GM12878 (cell line): Measurements from ENCODE around the gene SLC34A3. TPM values are rescaled to one million over a fixed set of nuclear protein-coding genes. Genes with fewer than 3 reads are reported as not detected.

ENCODE experiments used
- ATAC-seq: fragments of 200-7000 bp; cut with Tn5 transposase; 3 replicates; pipeline ENCODE4 v1.9.1; 2020; ENCODE audit warnings: mild to moderate bottlenecking, moderate library complexity
- BruUV-seq: library from RNA; stranded (reverse); fragments of 400-500 nt; replicated peaks from 2 replicates; lab custom pipeline; 2021; lab: Mats Ljungman, UMichigan
- CTCF ChIA-PET: fragments of 300-600 bp; sonication (Branson Sonifier 250); formaldehyde crosslinking; extraction: SDS; loops from one replicate; lab custom pipeline; 2021; ENCODE audit warnings: inconsistent platforms; lab: Yijun Ruan, JAX
- POLR2A ChIA-PET: fragments of 350-600 bp; formaldehyde crosslinking; extraction: SDS; loops from one replicate; lab custom pipeline; 2021; ENCODE audit warnings: inconsistent platforms; lab: Charles Lee
- RAD21 ChIA-PET: fragments of 300-600 bp; sonication (Branson Sonifier 250); formaldehyde crosslinking; loops from one replicate; lab custom pipeline; 2023; ENCODE audit warnings: antibody characterized with exemption; ENCODE audit not compliant: unreplicated experiment; lab: Charles Lee
- SMC1A ChIA-PET: fragments of 300-600 bp; sonication (Branson Sonifier 250); formaldehyde crosslinking; loops from one replicate; lab custom pipeline; 2023; ENCODE audit not compliant: unreplicated experiment, uncharacterized antibody; lab: Charles Lee
- DNase-seq: peaks from one replicate; pipeline ENCODE4 v3.0.0-alpha.2; 2011; ENCODE audit warnings: low read depth, low spot score
- FAIRE-seq: peaks from 3 replicates; lab custom pipeline; 2011; peaks lifted over from hg19 to GRCh38; lab: Jason Lieb, UNC
- H2AFZ ChIP-seq: 2 replicates; pipeline ENCODE4 v1.6.0; 2011; ENCODE audit warnings: low read depth, low read length, control low read depth; ENCODE audit not compliant: control insufficient read depth
- H3K27ac ChIP-seq: 2 replicates; pipeline ENCODE4 v1.5.1; 2011; ENCODE audit warnings: control low read depth; ENCODE audit not compliant: control insufficient read depth, insufficient read depth
- H3K27me3 ChIP-seq, 2 experiments: replicated peaks in 1 of 2; 2 replicates each; pipeline versions ENCODE4 v1.6.0 to v1.6.1; 2011; ENCODE audit warnings: low read length in 1 of 2; ENCODE audit not compliant: control insufficient read depth in 2 of 2, insufficient read depth in 2 of 2
- H3K36me3 ChIP-seq, 2 experiments: 2 replicates each; pipeline ENCODE4 v1.5.1; 2011; ENCODE audit warnings: low read length in 1 of 2; ENCODE audit not compliant: control insufficient read depth in 2 of 2, insufficient read depth in 2 of 2
- H3K4me1 ChIP-seq: 2 replicates; pipeline ENCODE4 v1.6.1; 2011; ENCODE audit warnings: mild to moderate bottlenecking, low read length, moderate library complexity, mixed read lengths; ENCODE audit not compliant: control insufficient read depth, insufficient read depth
- H3K4me2 ChIP-seq: 2 replicates; pipeline ENCODE4 v1.6.0; 2011; ENCODE audit warnings: control low read depth; ENCODE audit not compliant: control insufficient read depth, insufficient read depth
- H3K4me3 ChIP-seq: fragments of 200-600 bp; sonication (generic); 2 replicates; pipeline ENCODE4 v1.5.1; 2016
- H3K79me2 ChIP-seq: 2 replicates; pipeline ENCODE4 v1.6.0; 2011; ENCODE audit warnings: low read length; ENCODE audit not compliant: control insufficient read depth, insufficient read depth
- H3K9ac ChIP-seq: 2 replicates; pipeline ENCODE4 v1.8.0; 2011; ENCODE audit warnings: low read length, control low read depth, mixed read lengths; ENCODE audit not compliant: control insufficient read depth, insufficient read depth
- H3K9me3 ChIP-seq: replicated peaks from 3 replicates; pipeline ENCODE4 v1.5.1; 2011; ENCODE audit warnings: mild to moderate bottlenecking, low read length; ENCODE audit not compliant: control insufficient read depth, insufficient read depth
- H4K20me1 ChIP-seq: 2 replicates; pipeline ENCODE4 v1.6.0; 2011; ENCODE audit not compliant: control insufficient read depth, insufficient read depth
- CBX3 ChIP-seq: fragments of 200-600 bp; sonication (generic); IDR thresholded peaks from 2 replicates; pipeline ENCODE4 v1.6.1; 2016; ENCODE audit warnings: low read depth, borderline replicate concordance
- EED ChIP-seq: sonication (generic); IDR thresholded peaks from 2 replicates; pipeline ENCODE4 v1.6.1; 2016; ENCODE audit warnings: antibody characterized with exemption, low read depth
- FOS ChIP-seq: IDR thresholded peaks from 3 replicates; pipeline ENCODE4 v1.6.1; 2011; ENCODE audit warnings: borderline replicate concordance; ENCODE audit not compliant: insufficient read length; ENCODE audit errors: extremely low read depth
- WRNIP1 ChIP-seq: IDR thresholded peaks from 2 replicates; pipeline ENCODE4 v1.6.1; 2011; ENCODE audit warnings: low read depth, low read length, improper control_type of control experiment, borderline replicate concordance
- ZNF217 ChIP-seq: fragments of 450-650 bp; IDR thresholded peaks from 2 replicates; pipeline ENCODE4 v1.6.1; 2017; ENCODE audit warnings: antibody characterized with exemption, mild to moderate bottlenecking
- WGBS: methylation state at CpG from one replicate; pipeline ENCODE4 v1.1.6; 2016; ENCODE audit warnings: low lambda C conversion rate; ENCODE audit not compliant: insufficient replicate concordance, insufficient coverage; ENCODE audit errors: missing lambda C conversion rate; 5-methylcytosine and 5-hydroxymethylcytosine counted together
- in situ Hi-C: fragments of 300-500 bp; cut with MboI; formaldehyde crosslinking; loops from 9 replicates; pipeline ENCODE4 v1.14.3; 2018; ENCODE audit warnings: mixed read lengths
- intact Hi-C: fragments of 100-400 bp; cut with micrococcal nuclease; formaldehyde crosslinking; loops from one replicate; pipeline ENCODE4 v1.14.2; 2022; ENCODE audit not compliant: unreplicated experiment
- polyA plus RNA-seq, 11 experiments: library from polyadenylated mRNA; depleted of rRNA in 4 of 11; unstranded in 6 of 11; stranded (reverse) in 5 of 11; fragments of >200 nt; fragmentation: Nextera tagmentation in 4 of 11; fragmentation: Illumina TruSeq in 1 of 11; extraction: Ambion mirVana in 4 of 11; extraction: Trizol in 1 of 11; gene quantifications; 1 replicate in 1 of 11; 2 replicates in 10 of 11; pipeline versions ENCODE4 v1.2.1 to v1.2.3, GENCODE V29; 2011 to 2016; ENCODE audit warnings: inconsistent platforms in 2 of 11, missing spikeins in 2 of 11, low read depth in 1 of 11
- total RNA-seq, 4 experiments: library from RNA; depleted of rRNA in 3 of 4; stranded (reverse); fragments of >200 nt in 3 of 4; fragmentation: Illumina TruSeq in 1 of 4; extraction: Trizol in 1 of 4; gene quantifications; 2 replicates each; pipeline versions ENCODE4 v1.2.1 to v1.2.3, GENCODE V29; 2013 to 2021
- TF ChIP-seq, protein P1 (sequence below): fragments of 450-650 bp; conservative IDR thresholded peaks from 2 replicates; pipeline ENCODE4 v1.6.1; 2017; ENCODE audit warnings: mild to moderate bottlenecking, moderate library complexity
- TF ChIP-seq, protein P2 (sequence below): fragments of 150-350 bp; IDR thresholded peaks from 2 replicates; pipeline ENCODE4 v1.6.1; 2016; ENCODE audit warnings: low read depth, low read length
- TF ChIP-seq, protein P3 (sequence below): IDR thresholded peaks from 2 replicates; pipeline ENCODE4 v1.6.1; 2012; ENCODE audit warnings: low read length, inconsistent platforms
- TF ChIP-seq, protein P4 (sequence below): fragments of 450-650 bp; IDR thresholded peaks from 2 replicates; pipeline ENCODE4 v1.6.1; 2016; ENCODE audit warnings: mild to moderate bottlenecking
- TF ChIP-seq, protein P5 (sequence below): IDR thresholded peaks from 2 replicates; pipeline ENCODE4 v1.6.1; 2011; ENCODE audit warnings: borderline replicate concordance, low read depth, mild to moderate bottlenecking, moderate library complexity, mixed read lengths, low read length; ENCODE audit not compliant: insufficient read depth; ENCODE audit errors: extremely low read length
- TF ChIP-seq, protein P6 (sequence below): fragments of 150-350 bp; IDR thresholded peaks from 2 replicates; pipeline ENCODE4 v1.6.1; 2014; ENCODE audit warnings: mild to moderate bottlenecking, low read depth, low read length
- TF ChIP-seq, protein P7 (sequence below): IDR thresholded peaks from 2 replicates; pipeline ENCODE4 v1.6.1; 2012; ENCODE audit warnings: low read depth, low read length, improper control_type of control experiment

Gene SLC34A3
- total and polyA plus RNA-seq, 10 of the 15 experiments (the other 5 are each of a cell fraction or from before 2014, with no cell fraction given): not detected

DNA sequence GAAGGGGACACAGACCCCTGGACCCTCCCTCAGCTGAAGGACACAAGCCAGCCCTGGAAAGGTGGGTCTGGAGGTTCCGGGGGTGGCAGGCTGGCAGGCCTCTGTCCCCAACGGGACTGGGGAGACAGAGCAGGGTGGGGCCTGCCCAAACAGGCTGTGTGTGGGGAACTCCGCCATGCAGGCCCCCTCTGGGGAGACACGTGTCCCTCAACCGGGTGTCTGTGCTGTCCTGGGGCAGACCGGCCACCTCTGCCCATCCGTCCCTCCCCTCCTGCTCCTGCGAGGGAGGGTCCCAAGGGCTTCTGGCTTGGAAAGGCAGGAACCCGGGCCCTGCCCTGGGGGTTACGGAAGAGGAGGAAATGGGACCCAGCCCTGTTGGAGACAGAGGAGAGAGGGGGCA, 1.4 kb downstream of the SLC34A3 start:
- in situ Hi-C loops: no loop called here
- Histone ChIP-seq H3K4me2 (no peak overlapping the region), H3K27me3 (no peaks in the 10 kb centered on the region), H3K9me3 (no peaks in the 10 kb centered on the region), H3K27ac (no peak overlapping the region), H4K20me1 (no peaks in the 10 kb centered on the region), H3K4me1 (peaks cover 11% of the 10 kb centered on the region), H3K9ac (no peak overlapping the region), H3K79me2 (no peaks in the 10 kb centered on the region), H2AFZ (no peak overlapping the region), H3K4me3 (no peak overlapping the region), H3K36me3 (no peaks in the 10 kb centered on the region)
- POLR2A ChIA-PET: no interaction called here
- WGBS: 26% methylated on average over 10 of the region's 10 CpGs
- SMC1A ChIA-PET: no interaction called here
- FAIRE-seq (no peak), ATAC-seq (no peak), DNase-seq (no peak)
- RAD21 ChIA-PET: no interaction called here
- CTCF ChIA-PET: no interaction called here
- intact Hi-C loops: no loop called here
- BruUV-seq: no TSS peak
- TF ChIP-seq, protein P1, sequence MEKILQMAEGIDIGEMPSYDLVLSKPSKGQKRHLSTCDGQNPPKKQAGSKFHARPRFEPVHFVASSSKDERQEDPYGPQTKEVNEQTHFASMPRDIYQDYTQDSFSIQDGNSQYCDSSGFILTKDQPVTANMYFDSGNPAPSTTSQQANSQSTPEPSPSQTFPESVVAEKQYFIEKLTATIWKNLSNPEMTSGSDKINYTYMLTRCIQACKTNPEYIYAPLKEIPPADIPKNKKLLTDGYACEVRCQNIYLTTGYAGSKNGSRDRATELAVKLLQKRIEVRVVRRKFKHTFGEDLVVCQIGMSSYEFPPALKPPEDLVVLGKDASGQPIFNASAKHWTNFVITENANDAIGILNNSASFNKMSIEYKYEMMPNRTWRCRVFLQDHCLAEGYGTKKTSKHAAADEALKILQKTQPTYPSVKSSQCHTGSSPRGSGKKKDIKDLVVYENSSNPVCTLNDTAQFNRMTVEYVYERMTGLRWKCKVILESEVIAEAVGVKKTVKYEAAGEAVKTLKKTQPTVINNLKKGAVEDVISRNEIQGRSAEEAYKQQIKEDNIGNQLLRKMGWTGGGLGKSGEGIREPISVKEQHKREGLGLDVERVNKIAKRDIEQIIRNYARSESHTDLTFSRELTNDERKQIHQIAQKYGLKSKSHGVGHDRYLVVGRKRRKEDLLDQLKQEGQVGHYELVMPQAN: no peak
- TF ChIP-seq, protein P2, sequence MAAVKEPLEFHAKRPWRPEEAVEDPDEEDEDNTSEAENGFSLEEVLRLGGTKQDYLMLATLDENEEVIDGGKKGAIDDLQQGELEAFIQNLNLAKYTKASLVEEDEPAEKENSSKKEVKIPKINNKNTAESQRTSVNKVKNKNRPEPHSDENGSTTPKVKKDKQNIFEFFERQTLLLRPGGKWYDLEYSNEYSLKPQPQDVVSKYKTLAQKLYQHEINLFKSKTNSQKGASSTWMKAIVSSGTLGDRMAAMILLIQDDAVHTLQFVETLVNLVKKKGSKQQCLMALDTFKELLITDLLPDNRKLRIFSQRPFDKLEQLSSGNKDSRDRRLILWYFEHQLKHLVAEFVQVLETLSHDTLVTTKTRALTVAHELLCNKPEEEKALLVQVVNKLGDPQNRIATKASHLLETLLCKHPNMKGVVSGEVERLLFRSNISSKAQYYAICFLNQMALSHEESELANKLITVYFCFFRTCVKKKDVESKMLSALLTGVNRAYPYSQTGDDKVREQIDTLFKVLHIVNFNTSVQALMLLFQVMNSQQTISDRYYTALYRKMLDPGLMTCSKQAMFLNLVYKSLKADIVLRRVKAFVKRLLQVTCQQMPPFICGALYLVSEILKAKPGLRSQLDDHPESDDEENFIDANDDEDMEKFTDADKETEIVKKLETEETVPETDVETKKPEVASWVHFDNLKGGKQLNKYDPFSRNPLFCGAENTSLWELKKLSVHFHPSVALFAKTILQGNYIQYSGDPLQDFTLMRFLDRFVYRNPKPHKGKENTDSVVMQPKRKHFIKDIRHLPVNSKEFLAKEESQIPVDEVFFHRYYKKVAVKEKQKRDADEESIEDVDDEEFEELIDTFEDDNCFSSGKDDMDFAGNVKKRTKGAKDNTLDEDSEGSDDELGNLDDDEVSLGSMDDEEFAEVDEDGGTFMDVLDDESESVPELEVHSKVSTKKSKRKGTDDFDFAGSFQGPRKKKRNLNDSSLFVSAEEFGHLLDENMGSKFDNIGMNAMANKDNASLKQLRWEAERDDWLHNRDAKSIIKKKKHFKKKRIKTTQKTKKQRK: no peak
- TF ChIP-seq, protein P3, sequence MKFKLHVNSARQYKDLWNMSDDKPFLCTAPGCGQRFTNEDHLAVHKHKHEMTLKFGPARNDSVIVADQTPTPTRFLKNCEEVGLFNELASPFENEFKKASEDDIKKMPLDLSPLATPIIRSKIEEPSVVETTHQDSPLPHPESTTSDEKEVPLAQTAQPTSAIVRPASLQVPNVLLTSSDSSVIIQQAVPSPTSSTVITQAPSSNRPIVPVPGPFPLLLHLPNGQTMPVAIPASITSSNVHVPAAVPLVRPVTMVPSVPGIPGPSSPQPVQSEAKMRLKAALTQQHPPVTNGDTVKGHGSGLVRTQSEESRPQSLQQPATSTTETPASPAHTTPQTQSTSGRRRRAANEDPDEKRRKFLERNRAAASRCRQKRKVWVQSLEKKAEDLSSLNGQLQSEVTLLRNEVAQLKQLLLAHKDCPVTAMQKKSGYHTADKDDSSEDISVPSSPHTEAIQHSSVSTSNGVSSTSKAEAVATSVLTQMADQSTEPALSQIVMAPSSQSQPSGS: no peak
- TF ChIP-seq, protein P4, sequence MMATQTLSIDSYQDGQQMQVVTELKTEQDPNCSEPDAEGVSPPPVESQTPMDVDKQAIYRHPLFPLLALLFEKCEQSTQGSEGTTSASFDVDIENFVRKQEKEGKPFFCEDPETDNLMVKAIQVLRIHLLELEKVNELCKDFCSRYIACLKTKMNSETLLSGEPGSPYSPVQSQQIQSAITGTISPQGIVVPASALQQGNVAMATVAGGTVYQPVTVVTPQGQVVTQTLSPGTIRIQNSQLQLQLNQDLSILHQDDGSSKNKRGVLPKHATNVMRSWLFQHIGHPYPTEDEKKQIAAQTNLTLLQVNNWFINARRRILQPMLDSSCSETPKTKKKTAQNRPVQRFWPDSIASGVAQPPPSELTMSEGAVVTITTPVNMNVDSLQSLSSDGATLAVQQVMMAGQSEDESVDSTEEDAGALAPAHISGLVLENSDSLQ: no peak
- TF ChIP-seq, protein P5, sequence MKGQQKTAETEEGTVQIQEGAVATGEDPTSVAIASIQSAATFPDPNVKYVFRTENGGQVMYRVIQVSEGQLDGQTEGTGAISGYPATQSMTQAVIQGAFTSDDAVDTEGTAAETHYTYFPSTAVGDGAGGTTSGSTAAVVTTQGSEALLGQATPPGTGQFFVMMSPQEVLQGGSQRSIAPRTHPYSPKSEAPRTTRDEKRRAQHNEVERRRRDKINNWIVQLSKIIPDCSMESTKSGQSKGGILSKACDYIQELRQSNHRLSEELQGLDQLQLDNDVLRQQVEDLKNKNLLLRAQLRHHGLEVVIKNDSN: no peak
- TF ChIP-seq WRNIP1 (no peak), EED (no peak), FOS (no peak), CBX3 (no peak), ZNF217 (no peak)
- TF ChIP-seq, protein P6, sequence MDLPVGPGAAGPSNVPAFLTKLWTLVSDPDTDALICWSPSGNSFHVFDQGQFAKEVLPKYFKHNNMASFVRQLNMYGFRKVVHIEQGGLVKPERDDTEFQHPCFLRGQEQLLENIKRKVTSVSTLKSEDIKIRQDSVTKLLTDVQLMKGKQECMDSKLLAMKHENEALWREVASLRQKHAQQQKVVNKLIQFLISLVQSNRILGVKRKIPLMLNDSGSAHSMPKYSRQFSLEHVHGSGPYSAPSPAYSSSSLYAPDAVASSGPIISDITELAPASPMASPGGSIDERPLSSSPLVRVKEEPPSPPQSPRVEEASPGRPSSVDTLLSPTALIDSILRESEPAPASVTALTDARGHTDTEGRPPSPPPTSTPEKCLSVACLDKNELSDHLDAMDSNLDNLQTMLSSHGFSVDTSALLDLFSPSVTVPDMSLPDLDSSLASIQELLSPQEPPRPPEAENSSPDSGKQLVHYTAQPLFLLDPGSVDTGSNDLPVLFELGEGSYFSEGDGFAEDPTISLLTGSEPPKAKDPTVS: no peak
- TF ChIP-seq, protein P7, sequence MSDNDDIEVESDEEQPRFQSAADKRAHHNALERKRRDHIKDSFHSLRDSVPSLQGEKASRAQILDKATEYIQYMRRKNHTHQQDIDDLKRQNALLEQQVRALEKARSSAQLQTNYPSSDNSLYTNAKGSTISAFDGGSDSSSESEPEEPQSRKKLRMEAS: no peak
